Measurements from ENCODE around the gene MAPK8IP3.
A peak's percentile ranks its signal among the peaks of the same experiment; 100 is the strongest.
"Not testable (repeated sequence)": the region's sequence is repeated elsewhere in the genome, so short reads cannot be mapped to it uniquely, and the experiment has no call there.

MAPK8IP3 gene

DNA sequence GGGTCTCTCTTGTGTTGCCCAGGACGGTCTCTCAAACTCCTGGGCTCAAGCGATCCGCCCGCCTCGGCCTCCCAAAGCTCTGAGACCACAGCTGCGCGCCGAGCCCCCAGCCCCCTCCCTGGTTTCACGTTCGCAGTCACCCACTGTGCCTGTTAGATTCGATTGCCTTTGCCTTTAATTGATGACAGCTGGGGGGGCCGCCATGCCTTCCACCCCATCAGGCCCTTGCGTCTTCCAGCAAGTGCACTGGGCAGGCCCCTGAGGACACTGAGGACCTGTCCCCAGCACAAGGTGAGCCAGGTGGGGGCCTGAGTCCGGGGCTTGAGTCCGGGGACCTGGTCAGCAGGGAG lies 84.2 kb downstream of the MAPK8IP3 start:
- no peak for DNase-seq

DNA sequence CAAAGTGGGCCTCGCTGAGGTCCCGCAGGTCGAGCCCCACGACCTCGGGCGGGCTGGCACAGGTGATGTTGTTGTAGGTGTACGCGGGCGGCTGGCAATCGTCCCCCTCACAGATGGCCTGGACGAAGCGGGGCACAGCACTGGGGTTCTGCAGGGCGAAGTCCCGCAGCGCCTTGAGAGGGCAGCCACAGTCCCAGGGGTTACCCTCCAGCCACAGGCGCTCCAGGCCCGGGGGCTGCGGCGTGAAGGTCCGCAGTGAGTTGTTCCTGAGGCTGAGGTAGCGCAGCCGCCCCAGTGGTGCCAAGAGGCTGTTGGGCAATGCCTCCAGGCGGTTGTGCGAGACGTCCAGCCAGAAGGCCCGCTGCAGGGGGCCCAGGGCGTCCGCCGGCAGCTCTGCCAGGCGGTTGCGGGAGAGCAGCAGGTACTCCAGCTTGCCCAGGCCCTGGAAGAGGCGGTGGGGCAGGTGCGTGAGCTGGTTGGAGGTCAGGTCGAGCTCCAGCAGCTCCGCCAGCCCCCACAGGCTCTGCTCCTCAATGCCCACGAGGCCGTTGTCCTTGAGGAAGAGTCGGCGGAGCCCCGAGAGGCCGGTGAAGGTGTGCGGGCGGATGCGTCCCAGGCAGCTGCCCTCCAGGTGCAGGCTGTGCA lies 84.7 kb downstream of the MAPK8IP3 start:
- no peak for DNase-seq

DNA sequence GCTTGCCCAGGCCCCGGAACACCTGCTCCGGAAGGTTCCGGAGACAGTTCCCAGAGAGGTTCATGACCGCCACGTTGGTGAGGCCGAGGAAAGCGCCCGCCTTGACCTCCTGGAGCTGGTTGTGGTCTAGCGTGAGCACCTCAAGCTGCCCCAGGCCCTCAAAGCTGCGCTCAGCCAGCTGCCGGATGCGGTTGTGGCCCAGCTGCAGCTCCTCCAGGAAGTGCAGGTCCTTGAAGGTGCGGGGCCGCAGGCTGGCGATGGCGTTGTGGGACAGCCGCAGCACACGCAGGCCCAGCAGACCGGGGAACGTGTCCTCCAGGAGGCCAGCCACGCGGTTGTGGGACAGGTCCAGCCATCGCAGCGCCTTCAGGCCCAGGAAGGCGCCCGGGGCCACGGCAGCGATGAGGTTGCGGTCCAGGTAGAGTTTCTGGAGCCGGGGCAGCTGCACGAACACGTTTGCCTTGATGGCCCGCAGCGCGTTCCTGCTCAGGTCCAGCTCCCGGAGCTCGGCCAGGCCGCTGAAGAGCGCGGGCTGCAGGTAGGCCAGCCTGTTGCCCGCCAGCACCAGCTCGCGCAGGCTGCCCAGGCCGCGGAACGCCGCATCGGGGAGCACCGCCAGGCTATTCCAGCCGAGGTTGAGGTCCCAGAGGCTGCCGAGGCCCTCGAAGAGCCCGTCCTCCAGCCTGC lies 85.4 kb downstream of the MAPK8IP3 start:
- no peak for DNase-seq

DNA sequence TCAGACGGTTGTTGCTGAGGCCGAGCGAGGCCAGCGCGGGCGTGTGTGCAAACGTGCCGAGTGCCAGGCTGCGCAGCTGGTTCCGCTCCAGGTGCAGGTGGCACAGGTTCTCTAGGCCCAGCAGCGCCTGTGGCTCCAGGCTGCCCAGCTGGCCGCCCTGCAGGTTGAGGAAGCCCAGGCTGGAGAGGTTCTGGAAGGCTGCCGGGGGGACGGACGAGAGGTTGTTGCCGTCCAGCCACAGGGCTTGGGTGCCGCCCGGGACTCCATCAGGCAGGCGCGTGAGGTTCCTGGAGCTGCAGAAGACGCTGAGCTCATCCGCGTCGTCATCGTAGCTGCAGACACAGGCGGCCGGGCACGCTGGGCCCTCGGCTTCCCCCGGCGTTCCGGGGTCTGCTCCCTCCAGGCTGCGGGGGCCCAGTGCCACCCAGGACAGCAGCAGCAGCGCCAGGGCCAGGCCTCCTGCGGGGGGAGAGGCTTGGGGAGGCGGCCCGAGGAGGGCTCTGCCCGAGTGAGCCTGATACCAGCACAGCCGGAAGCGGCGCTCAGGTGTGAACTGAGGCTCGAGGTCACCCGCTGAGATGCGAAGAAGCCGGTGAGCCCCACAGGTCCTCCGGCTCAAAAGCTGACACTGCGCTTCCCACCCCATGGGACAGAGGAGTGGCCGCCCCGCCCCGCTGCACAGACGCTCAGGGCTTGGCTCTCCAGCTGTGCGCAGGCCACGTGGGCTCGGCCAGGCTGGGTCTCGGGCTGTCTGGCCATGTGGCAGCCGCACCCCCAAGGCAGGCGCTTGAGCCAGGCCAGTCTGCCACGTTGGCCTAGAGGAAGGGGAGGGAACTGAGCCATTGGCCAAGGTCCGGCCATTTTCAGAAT lies 86.2 kb downstream of the MAPK8IP3 start:
- no peak for DNase-seq

DNA sequence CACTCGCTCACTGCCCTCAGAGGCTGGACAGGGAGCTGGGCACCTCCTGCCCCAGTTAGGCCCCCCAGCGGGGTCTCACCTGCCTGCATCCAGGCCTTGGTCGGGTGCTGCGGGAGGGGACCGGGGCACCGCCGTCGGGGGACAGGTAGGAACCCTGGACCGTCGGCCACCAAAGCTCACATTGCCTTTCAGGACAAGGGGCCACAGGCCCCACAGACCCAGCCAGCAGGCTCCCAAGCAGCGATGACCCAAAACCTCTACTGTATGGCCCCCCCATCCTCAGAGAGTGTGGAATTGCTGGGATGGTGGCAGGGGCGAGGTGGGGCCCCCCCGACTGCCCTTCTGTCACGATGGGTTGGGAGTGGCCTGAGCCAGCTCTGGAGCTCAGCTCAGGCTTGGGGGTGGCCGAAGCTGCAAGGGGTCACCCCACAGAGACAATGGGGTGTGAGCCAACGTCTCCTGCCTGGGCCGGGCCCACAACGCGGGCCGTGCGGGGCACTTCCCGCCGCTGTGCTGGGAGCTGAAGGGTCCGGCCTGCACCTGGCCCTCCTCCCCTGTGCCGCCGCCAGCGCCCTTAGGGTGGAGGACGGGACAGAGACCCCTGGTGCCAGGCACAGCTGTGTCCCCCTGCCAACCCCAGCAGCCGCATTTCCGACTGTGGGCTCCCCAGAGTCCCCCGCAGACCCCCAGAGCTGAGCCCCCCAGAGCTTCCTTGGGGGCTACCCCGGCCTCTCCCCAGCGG lies 87.0 kb downstream of the MAPK8IP3 start:
- DNase-seq = no peak

DNA sequence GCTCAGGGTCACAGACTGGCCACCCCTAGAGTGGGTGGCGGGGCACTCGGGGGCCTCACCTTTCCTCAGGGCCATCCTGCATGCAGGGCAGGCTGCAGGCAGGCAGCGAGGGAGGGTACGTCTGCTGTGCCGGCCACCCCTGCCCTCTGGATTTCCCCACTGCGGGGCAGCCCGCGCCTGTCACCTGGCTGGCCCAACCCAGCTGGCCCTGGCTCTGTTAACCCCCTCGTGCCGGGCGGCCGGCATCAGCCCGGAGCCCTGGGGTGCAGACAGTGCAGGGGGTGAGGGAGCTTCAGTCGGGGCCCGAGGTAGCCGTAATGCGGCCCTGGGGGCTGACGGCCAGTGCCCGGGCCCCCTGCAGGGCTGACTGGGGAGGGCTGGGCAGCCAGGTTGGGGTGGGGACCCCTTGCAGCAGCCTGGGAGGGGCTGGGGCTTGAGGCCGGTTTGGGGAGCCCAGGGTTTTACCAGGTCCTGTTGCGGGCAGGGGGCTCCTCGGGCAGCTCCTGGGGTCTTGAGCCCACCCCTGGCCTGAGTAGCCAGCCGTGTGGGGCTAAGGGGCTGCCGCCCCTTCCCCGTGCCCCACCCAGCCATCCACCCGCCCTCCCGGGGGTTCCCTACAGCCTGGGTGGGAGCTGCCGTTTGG lies 87.7 kb downstream of the MAPK8IP3 start, which contains the start of gene IGFALS:
Gene IGFALS (minus strand): TSS at position 128 of the 643 bp plus-strand sequence. CDS start 53 bp downstream, at position 75.
- DNase-seq = no peak

DNA sequence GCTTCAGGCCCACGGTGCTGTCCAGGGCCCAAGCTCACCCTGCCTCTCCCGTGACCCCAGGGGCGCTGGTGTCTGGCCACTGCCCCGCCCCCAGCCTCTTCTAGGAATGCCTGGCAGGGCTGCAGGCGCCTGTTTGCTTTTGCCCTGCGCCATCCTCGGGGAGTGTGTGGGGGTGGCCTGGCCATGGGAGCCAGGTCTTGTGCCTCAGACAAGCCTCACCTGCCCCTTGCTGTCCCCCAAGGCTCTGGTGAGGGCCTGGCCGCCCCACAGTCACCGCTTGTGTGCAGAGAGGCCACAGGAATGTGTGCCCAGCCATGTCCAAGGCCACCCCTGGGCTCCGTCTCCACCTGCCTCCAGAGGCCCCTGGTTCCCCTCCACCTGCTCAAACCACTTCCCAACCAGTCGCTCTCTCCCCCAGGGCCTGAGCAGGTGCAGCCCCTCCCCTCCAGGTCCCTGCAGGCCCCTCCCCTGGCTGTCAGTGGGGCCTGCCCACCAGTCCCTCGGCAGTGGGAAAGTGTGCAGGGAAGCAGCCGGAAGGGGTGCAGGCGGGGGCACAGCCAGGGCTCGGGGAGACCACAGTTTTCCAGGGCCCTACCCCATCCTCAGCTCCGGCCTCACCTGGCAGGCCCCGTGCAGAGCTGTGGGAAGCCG lies 88.4 kb downstream of the MAPK8IP3 start:
- DNase-seq = no peak

DNA sequence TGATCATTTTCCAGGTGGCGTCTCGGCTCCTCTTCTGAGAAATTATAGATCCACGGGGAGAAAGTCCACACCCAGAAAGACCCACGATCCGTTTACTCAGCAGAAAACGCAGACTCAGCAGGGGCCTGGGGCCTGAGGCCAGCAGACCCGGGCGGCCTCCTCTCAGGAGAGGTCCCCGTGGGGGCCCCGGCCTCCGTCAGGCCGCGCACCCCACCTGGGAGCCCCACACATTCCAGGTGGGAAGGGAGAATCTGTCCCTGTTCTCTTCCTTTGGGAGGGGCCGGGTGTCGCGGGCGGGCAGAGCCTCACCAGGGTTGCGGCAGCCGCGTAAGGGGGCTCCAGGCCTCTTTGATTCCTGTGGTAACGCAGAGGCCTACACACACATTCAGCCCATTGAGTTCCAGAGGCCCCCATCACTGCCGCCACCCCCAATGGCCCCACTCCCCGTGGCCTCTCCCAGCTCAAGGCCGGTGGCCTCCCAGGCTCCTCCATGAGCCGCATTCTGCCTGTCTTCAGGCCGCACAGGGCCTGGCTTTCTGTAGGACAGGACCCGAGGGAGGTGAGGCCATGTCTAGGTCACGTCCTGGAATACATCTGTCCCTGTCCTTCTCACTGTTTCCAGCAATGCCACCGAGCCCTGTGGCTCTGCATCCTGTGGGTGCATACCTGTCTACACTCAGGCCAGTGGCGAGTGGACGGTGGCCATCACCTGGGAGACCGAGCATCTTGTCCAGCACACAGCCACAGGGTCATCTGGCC lies 89.1 kb downstream of the MAPK8IP3 start:
- DNase-seq = no peak

DNA sequence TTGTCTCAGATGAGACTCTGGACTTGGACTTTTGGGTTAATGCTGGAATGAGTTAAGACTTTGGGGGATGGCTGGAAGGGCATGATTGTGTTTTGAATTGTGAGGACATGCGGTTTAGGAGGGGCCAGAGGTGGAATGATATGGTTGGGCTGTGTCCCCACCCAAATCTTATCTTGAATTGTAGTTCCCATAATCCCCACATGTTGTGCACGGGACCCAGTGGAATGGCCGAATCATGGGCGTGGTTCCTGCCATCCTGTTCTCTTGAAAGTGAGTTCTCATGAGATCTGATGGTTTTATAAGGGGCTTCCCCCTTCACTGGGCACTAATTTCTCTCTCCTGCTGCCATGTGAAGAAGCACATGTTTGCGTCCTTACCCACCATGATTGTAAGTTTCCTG lies 93.3 kb downstream of the MAPK8IP3 start:
- not testable (repeated sequence) for DNase-seq

DNA sequence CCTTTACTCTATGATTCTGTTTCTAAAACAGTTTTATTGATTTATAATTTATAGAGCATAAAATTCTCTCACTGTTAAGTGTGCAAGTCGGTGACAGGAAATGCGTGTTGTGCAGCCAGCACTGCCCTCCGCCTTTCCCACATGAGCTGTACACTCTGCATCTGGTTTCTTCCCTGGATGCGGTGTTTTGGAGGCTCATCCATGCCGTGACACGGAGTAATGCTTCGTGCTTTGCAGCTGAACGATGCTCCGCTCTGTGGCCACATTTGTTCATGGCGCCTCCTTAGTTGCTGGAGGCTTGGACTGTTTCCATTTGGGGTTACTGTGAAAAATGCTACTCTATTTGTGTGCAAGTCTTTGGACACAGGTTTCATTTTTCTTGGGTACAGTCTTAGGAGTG lies 94.7 kb downstream of the MAPK8IP3 start:
- no peak for DNase-seq

DNA sequence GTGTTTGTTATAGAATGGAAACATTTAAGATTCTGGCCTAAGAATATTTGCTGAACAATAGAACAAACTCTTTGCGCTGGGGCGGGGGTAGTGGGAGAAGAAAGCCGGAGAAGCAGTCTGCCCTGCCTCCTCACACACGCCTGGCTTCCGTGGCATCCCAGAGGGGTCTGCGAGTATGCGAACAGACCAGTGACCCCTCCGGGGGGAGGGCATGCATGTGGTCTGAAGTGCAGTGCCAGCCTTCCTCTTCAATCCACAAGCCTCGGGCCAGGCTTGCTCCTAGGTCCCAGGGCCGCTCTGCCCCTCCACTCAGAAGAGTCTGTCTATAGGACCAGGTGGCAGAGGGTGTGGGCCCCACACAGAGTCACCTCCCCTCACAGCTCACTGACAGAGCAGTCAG lies 101.6 kb downstream of the MAPK8IP3 start:
- DNase-seq = no peak

DNA sequence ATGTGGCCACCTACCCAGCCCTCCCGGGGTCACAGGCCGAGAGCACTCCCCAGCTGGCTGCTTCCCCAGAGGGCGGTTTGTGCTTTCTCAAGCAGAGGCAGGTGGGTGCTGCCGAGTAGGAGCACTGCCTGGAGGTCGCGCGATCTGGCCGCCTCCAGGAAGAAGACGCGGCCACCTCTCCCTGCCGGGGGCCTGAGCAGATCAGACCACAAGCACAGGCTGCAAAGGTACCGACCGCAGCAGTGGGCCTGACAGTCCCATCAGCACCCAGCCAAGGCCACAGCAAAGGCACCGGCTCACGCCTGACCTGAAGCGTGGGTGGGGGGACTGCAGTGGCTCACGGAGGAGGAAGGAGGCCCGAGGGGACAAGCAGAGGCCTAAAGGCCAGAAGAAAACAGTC lies 102.7 kb downstream of the MAPK8IP3 start:
- no peak for DNase-seq

DNA sequence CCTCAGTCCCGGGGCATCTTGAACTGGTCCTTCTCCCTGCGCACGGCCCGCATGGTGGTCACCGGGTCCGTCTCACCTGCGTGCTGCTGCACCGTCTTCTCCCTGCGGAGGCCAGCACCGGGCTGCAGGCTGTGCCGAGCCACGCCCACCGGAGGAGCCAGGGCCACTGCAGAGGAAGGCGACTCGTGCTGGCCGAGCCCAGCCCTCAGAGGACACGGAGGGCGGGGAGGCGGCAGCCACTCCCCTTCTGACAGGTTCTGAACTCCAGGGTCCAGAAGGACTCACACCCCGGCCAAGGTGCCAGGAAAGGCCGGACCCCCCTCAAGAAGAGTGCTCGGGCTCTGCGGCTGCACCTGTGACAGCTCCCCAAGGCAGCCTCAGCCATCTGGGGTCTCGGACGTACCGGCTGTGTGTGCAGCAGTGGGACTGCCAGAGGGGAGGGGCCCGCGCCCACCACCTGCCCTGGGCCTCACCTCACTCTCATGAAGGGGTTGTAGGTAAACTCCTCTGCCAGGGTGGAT lies 103.3 kb downstream of the MAPK8IP3 start:
- DNase-seq = no peak

DNA sequence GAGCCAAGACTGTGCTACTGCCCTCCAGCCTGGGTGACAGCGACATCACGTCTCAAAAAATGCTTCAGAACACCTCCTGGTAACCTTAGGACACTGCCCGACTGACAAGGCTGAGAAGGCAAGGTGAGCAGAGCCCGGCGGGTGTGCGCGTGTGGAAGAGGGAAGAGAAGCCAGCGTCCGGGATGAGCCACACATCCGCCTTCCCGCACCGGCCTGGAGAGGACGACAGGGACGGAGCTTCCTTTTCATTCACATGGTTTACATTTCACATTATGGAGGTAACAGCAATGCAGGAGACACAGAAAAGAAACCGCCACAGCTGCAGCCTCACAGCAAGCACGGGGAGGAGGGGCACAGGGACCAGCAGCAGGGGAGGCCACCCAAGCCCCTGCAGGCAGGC lies 104.1 kb downstream of the MAPK8IP3 start:
- DNase-seq = no peak

DNA sequence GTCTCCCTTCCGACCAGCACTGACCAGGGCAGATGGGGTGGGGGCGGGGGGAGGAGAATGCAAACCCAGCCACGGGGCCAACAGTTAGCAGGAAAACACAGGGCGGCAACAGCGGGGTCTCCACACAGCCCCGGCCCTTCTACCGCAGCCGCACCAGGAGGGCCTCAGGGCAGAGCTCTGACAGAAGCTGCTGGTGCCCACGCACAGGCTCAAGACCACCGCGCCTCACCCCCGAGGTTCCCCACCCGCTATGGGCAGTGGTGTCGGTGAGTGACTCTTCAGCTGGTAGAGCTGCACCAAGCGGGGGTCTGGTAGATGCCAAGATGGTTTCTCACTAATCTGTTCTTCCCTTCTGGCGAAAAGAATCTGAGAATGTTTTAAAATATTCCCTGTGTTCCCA lies 104.5 kb downstream of the MAPK8IP3 start:
- no peak for DNase-seq

DNA sequence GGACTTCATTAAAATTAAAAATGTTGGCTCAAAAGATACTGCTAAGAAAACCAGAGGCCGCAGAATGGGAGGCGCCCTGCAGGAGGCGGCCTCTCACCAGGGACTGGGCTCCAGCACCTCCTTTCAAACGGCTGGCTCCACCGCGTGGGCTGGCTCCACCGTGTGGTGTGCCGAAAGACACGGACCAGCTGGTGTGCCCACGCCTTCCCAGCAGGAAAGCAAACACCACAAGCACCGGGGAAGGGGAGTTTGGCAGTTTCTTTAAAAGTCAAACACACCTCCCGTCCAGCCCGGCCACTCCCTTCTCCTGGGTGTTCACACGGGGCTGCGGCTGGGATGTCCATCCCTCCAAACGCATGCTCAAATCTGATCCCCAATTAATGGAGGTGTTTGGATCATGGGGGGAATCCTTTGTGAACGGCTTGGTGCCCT lies 106.8 kb downstream of the MAPK8IP3 start:
- peak; percentile 21 for DNase-seq

DNA sequence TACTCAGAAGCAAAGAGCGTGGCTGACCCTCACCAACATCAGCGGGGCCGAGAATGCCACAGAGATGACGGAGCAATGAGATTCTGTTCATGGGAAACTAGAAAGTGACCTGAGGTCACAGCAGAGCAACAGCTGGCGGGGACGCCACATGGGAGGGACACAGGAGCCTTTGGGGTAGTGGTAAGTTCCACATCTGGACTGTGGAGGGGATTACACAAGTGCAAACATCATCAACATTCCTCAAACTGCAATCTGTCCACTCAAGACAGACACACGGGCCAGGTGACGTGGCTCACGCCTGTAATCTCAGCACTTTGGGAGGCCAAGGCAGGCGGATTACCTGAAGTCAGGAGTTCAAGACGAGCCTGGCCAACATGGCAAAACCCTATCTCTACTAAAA lies 109.5 kb downstream of the MAPK8IP3 start:
- DNase-seq = no peak

DNA sequence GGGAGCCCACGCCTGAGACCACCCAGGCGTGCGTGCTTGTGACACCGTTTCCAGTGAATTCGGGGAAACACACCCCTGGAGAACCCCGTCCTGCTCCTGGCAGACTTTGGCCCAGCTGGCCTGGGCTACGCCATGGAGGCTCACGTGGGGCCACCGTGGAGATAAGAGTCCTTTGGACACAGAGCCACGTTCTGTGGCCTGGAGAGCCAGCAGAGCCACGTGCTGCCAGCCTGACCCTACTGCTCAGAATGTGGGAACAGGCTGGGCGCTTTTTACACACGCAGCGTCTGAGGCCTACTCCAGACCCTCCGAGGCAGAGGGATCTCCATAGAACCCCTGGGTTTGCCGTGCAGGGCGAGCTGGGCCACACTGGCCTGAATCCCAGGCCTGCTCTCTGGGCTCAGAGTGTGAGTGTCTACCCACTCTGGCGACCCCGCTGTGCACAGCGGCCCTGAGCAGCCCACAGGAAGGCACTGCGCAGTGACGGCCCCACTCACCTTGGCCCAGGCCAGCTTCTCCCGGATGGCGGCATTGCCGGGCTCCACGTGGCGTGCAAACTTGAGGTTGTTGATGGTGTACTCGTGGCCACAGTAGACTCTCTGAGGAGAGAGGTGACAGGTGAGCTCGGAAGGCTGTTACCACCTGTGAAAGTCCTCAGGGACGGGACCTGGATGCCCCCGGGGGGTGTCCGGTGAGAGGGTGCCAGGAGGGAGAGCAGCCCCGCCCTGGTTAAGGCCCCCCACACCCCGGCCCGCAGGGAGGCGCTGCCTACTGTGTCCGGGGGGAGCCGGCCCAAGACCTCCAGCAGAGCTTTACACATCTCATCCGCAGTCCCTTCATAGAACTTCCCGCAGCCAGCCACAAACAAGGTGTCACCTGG lies 110.6 kb downstream of the MAPK8IP3 start:
- no peak for DNase-seq

DNA sequence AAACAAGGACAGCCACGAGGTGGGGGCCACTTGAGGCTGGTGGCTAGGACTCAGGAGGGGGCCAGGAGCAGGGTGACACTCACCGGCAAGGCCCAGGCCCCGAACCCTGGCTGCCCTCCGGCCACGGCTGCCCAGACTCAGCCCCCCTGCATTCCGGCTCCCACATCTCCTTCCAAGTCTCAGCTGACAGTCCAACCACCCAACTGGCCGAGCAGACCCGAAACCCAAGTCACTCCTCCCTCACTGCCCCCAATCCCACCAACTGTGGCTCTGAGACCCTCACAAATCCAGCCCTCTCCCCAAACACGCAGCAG lies 111.2 kb downstream of the MAPK8IP3 start:
- no peak for DNase-seq

DNA sequence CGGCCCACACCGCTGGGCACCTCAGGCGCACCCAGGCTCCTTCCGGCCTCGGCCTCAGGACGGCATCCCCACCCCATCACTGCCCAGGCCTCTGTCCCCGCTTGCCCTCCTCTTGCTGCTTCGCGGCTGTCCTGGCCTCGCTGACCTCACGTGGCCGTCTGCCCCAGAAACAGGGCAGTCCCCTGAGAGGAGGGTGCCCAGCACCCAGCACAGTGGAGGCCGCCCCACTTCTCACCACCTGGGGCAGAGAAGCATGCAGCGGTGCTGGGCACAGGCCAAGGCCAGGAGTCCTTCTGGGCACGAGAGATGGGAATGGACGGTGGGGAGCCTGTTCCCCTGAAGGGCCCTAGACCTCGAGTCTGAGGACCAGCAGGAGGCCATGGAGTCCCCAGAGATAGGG lies 111.7 kb downstream of the MAPK8IP3 start:
- DNase-seq = no peak
